ENCODE results near the gene SEC31B.

The SEC31B gene, protein sequence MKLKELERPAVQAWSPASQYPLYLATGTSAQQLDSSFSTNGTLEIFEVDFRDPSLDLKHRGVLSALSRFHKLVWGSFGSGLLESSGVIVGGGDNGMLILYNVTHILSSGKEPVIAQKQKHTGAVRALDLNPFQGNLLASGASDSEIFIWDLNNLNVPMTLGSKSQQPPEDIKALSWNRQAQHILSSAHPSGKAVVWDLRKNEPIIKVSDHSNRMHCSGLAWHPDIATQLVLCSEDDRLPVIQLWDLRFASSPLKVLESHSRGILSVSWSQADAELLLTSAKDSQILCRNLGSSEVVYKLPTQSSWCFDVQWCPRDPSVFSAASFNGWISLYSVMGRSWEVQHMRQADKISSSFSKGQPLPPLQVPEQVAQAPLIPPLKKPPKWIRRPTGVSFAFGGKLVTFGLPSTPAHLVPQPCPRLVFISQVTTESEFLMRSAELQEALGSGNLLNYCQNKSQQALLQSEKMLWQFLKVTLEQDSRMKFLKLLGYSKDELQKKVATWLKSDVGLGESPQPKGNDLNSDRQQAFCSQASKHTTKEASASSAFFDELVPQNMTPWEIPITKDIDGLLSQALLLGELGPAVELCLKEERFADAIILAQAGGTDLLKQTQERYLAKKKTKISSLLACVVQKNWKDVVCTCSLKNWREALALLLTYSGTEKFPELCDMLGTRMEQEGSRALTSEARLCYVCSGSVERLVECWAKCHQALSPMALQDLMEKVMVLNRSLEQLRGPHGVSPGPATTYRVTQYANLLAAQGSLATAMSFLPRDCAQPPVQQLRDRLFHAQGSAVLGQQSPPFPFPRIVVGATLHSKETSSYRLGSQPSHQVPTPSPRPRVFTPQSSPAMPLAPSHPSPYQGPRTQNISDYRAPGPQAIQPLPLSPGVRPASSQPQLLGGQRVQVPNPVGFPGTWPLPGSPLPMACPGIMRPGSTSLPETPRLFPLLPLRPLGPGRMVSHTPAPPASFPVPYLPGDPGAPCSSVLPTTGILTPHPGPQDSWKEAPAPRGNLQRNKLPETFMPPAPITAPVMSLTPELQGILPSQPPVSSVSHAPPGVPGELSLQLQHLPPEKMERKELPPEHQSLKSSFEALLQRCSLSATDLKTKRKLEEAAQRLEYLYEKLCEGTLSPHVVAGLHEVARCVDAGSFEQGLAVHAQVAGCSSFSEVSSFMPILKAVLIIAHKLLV

DNA sequence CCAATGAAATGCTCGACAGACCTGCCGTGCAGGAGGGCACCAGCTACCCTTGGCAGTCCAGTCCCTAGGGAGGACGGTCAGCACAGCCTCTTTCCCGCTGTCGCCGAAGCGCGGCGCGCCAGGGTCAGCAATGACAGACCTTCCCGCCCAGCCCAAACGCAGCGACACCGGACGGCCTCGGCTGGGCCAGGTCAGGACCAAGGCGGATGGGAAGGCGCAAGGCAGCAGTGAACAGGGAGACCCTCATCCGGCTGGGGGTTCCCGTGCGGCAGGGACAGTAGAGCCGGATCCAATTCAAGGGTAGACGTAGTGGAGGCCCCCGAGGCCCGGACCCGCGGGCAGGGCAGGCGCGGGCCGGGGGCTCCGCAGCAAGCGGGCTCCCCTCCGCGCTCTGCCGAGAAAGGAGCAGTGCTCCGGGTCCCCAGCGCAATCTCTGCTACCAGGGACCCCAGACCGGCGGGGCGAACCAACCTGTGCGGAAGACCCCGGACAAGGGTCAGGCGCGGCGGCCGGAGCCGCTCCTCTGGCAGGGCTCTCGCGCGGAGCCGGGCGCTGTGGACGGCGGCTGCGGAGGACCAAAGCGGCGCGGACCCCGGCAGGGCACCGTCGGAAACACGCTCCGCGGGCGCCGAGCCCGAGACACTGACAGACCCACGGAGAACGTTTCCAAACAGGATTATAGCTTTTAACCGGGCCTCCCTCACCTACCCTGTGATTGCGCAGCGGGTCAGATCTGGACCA, at the start of gene SEC31B:
Gene SEC31B, minus strand, starts transcription at position 551 of the 741 bp plus-strand sequence. CDS start 2,909 bp downstream, outside the sequence.
- no peak within 1 kb of the TSS for H3K27ac ChIP-seq

DNA sequence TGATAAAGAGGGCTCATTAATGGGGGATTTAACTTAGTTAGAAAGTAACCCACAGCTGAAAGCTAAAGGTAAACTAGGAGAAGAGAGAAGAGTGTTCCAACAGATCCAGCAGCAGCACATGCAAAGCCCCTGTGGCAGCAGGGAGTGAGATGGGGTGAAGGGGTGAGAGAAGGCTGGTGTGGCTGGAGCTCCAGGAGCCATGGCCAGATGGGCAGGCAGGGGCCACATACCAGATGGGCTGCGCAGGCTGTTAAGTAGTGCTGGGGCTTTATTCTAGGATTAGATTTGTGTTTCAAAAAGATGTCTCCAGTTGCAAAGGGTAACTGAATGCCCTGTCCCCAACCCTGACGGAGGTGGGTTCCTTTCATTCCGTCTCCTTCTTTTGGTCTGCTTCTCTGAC, 49.3 kb upstream of the SEC31B start:
- no peak for TF ChIP-seq ZFX (IDR thresholded peaks at IDR 0.05; ENCODE audit: borderline replicate concordance)
- TF ChIP-seq, protein P1, sequence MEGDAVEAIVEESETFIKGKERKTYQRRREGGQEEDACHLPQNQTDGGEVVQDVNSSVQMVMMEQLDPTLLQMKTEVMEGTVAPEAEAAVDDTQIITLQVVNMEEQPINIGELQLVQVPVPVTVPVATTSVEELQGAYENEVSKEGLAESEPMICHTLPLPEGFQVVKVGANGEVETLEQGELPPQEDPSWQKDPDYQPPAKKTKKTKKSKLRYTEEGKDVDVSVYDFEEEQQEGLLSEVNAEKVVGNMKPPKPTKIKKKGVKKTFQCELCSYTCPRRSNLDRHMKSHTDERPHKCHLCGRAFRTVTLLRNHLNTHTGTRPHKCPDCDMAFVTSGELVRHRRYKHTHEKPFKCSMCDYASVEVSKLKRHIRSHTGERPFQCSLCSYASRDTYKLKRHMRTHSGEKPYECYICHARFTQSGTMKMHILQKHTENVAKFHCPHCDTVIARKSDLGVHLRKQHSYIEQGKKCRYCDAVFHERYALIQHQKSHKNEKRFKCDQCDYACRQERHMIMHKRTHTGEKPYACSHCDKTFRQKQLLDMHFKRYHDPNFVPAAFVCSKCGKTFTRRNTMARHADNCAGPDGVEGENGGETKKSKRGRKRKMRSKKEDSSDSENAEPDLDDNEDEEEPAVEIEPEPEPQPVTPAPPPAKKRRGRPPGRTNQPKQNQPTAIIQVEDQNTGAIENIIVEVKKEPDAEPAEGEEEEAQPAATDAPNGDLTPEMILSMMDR (IDR thresholded peaks at IDR 0.05) = no peak
- no peak overlapping the region for H3K27ac ChIP-seq

More for the DNA sequence above, at the start of gene SEC31B:
- no peak for TF ChIP-seq ZFX (IDR thresholded peaks at IDR 0.05; ENCODE audit: borderline replicate concordance)
- TF ChIP-seq, protein P1 (IDR thresholded peaks at IDR 0.05) = peak; percentile 25; the same call in 1 of the 2 replicates

DNA sequence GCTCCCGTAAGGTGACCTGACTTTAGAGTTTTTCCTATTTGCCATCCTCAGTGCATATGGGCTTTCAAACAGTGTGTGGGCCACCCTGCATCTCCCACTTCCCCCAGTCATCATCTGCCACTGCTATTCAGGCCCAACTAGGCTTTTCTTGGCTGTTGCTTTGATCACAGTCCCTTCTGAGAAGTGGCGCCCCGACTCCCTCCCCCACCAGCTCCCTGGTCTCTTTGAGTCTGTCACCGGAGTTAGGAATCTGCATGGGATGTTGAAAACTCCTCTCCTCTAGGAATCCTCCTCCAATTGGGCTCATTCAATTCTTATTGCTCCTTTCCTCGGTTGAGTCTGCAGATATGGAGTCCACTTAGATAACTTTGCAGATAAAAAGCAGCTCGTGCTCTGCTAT, 48.2 kb upstream of the SEC31B start:
- TF ChIP-seq ZFX (IDR thresholded peaks at IDR 0.05; ENCODE audit: borderline replicate concordance) = no peak
- TF ChIP-seq, protein P1 (IDR thresholded peaks at IDR 0.05) = no peak
- H3K27ac ChIP-seq = no peak overlapping the region

DNA sequence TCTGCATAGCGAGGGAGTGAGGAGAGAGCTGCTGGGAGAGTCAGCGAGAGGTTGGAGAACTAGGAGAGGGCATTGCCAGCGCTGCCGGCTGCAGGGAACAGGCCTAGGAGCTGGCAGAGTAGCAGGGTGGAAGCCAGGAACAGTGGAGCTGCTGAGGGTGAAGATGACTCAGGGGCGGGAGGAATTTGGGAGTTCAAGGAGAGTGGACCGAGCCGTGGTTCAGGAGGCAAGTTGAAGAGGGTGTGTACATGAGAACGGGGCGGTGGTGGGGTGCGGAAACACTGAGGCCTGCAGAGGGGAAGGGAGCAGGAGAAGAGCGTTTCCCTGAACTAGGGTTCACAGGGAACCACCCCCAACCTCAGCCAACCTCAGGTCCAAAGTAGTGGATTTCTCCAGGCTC, 47.6 kb upstream of the SEC31B start:
- TF ChIP-seq ZFX (IDR thresholded peaks at IDR 0.05; ENCODE audit: borderline replicate concordance) = no peak
- TF ChIP-seq, protein P1 (IDR thresholded peaks at IDR 0.05) = no peak

DNA sequence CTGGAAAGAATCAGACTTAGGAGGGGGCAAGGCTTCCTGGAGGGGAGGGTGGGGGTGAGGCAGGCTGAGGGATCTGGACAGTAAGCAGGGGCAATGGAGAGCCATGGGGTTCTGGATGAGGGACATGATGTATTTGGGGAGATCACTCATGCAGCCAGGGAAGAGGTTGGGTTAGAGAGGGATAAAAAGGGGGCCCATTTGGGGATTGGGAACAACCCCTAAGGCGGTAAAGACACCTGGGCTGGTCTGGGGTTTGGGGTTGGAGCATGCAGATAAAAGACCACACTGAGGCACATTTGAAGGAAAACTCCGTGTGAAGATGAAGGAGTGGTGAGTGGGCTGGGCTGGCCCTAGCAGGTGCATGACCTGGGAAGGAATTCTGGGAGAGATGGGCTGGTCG, 46.9 kb upstream of the SEC31B start:
- TF ChIP-seq, protein P1 (IDR thresholded peaks at IDR 0.05) = no peak
- no peak for TF ChIP-seq ZFX (IDR thresholded peaks at IDR 0.05; ENCODE audit: borderline replicate concordance)
- H3K27ac ChIP-seq = no peak overlapping the region

More for the DNA sequence above, 47.6 kb upstream of the SEC31B start:
- H3K27ac ChIP-seq = no peak overlapping the region

DNA sequence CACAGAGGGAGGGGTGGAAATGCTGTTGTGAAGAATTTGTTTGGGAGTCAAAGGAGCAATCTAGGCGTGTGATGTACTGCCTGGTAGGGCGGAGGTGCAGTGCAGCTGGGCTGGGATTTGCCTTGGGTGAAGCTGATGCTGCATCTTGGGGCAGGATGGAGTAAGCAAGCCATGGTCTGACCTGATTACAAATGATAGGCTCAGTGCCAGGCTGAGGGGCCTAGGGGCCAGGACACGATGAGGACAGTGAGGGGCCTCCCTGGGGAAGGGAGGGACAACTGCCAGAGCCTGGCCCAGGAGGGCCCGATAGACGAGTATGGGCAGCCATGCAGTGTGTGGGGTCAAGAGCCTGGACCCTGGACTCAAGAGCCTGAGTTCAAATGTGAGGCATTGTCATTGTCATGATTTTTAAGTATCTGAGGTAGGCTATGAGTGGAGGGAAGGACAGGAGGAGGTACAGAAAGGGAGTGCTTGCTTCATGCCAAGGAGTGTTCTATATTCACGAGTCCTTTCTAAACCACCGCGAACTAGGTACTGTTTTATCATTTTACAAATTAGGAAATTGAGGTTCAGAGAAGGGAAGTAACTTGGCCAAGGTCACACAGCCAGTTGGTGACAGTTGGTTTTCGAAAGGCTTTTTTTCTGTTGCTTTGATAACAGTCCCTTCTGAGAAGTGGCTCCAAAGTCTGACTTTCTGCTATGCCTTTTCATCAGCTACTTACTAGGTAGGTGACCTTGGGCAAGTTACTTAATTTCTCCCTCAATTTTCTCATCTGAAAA, 45.7 kb upstream of the SEC31B start:
- TF ChIP-seq, protein P1 (IDR thresholded peaks at IDR 0.05) = no peak
- no peak for TF ChIP-seq ZFX (IDR thresholded peaks at IDR 0.05; ENCODE audit: borderline replicate concordance)
- no peak overlapping the region for H3K27ac ChIP-seq

Measured in 22Rv1 (cell line).